ENCODE measurements around the gene ZNF423.

Gene ZNF423

GRCh38 chr16:49492896-49493626 is 362.9 kb downstream of the ZNF423 start:
- no peak for DNase-seq (ENCODE audit: low read depth)

- no peak for DNase-seq (ENCODE audit: low read depth)
Measured at GRCh38 chr16:49491771-49492761, 363.8 kb downstream of the ZNF423 start.

GRCh38 chr16:49491106-49491670 is 364.7 kb downstream of the ZNF423 start:
- no peak for DNase-seq (ENCODE audit: low read depth)

- DNase-seq (ENCODE audit: low read depth), result no peak
Measured at GRCh38 chr16:49490321-49490705, 365.6 kb downstream of the ZNF423 start.

GRCh38 chr16:49489686-49490320 is 366.1 kb downstream of the ZNF423 start:
- no peak for DNase-seq (ENCODE audit: low read depth)

- DNase-seq (ENCODE audit: low read depth), result no peak
Measured at GRCh38 chr16:49488740-49489525, 367.0 kb downstream of the ZNF423 start.

- no peak for DNase-seq (ENCODE audit: low read depth)
Measured at GRCh38 chr16:49488336-49488735, 367.6 kb downstream of the ZNF423 start.

GRCh38 chr16:49487746-49488145 is 368.2 kb downstream of the ZNF423 start:
- DNase-seq (ENCODE audit: low read depth), result no peak

- no peak for DNase-seq (ENCODE audit: low read depth)
Measured at GRCh38 chr16:49486400-49486799, 369.5 kb downstream of the ZNF423 start.

GRCh38 chr16:49485663-49486062 is 370.2 kb downstream of the ZNF423 start:
- DNase-seq (ENCODE audit: low read depth), result no peak

GRCh38 chr16:49484936-49485335 is 371.0 kb downstream of the ZNF423 start:
- no peak for DNase-seq (ENCODE audit: low read depth)

GRCh38 chr16:49484451-49484849 is 371.5 kb downstream of the ZNF423 start:
- no peak for DNase-seq (ENCODE audit: low read depth)

GRCh38 chr16:49483651-49484450 is 372.1 kb downstream of the ZNF423 start:
- no peak for DNase-seq (ENCODE audit: low read depth)

- DNase-seq (ENCODE audit: low read depth), result no peak
Measured at GRCh38 chr16:49483251-49483650, 372.7 kb downstream of the ZNF423 start.

- DNase-seq (ENCODE audit: low read depth), result no peak
Measured at GRCh38 chr16:49482690-49483089, 373.2 kb downstream of the ZNF423 start.

GRCh38 chr16:49478616-49479015 is 377.3 kb downstream of the ZNF423 start:
- no peak for DNase-seq (ENCODE audit: low read depth)

- DNase-seq (ENCODE audit: low read depth), result no peak
Measured at GRCh38 chr16:49478107-49478506, 377.8 kb downstream of the ZNF423 start.

GRCh38 chr16:49477250-49477895 is 378.5 kb downstream of the ZNF423 start:
- DNase-seq (ENCODE audit: low read depth), result no peak

- DNase-seq (ENCODE audit: low read depth), result no peak
Measured at GRCh38 chr16:49474741-49475140, 381.2 kb downstream of the ZNF423 start.

GRCh38 chr16:49473773-49474172 is 382.1 kb downstream of the ZNF423 start:
- no peak for DNase-seq (ENCODE audit: low read depth)
